GM12865 (cell line): ENCODE results near the gene ZNF765.
A peak's percentile ranks its signal among the peaks of the same experiment; 100 is the strongest.
"Not testable (repeated sequence)": the region's sequence is repeated elsewhere in the genome, so short reads cannot be mapped to it uniquely, and the experiment has no call there.

Experiments used
- DNase-seq: peaks from one replicate; pipeline ENCODE4 v3.0.0; 2010; ENCODE audit warnings: low read depth
- H3K4me3 ChIP-seq: 2 replicates; pipeline ENCODE4 v1.5.1; 2011; ENCODE audit warnings: mild to moderate bottlenecking, low read depth, low read length, control low read depth
- TF ChIP-seq, protein P1 (sequence below): IDR thresholded peaks from 2 replicates; pipeline ENCODE4 v1.5.1; 2011; ENCODE audit warnings: low read length, control low read depth, low read depth, inconsistent platforms; ENCODE audit not compliant: insufficient read depth; ENCODE audit errors: missing control alignments

Gene ZNF765

GRCh38 chr19:53462861-53463260 is 67.9 kb downstream of the ZNF765 start:
- DNase-seq = no peak
- no peak overlapping the region for H3K4me3 ChIP-seq
- TF ChIP-seq, protein P1, sequence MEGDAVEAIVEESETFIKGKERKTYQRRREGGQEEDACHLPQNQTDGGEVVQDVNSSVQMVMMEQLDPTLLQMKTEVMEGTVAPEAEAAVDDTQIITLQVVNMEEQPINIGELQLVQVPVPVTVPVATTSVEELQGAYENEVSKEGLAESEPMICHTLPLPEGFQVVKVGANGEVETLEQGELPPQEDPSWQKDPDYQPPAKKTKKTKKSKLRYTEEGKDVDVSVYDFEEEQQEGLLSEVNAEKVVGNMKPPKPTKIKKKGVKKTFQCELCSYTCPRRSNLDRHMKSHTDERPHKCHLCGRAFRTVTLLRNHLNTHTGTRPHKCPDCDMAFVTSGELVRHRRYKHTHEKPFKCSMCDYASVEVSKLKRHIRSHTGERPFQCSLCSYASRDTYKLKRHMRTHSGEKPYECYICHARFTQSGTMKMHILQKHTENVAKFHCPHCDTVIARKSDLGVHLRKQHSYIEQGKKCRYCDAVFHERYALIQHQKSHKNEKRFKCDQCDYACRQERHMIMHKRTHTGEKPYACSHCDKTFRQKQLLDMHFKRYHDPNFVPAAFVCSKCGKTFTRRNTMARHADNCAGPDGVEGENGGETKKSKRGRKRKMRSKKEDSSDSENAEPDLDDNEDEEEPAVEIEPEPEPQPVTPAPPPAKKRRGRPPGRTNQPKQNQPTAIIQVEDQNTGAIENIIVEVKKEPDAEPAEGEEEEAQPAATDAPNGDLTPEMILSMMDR = no peak

- DNase-seq = no peak
- no peak overlapping the region for H3K4me3 ChIP-seq
- TF ChIP-seq, protein P1 = no peak
These were observed 68.3 kb downstream of the ZNF765 start for GRCh38 chr19:53463263-53463662.

DNA sequence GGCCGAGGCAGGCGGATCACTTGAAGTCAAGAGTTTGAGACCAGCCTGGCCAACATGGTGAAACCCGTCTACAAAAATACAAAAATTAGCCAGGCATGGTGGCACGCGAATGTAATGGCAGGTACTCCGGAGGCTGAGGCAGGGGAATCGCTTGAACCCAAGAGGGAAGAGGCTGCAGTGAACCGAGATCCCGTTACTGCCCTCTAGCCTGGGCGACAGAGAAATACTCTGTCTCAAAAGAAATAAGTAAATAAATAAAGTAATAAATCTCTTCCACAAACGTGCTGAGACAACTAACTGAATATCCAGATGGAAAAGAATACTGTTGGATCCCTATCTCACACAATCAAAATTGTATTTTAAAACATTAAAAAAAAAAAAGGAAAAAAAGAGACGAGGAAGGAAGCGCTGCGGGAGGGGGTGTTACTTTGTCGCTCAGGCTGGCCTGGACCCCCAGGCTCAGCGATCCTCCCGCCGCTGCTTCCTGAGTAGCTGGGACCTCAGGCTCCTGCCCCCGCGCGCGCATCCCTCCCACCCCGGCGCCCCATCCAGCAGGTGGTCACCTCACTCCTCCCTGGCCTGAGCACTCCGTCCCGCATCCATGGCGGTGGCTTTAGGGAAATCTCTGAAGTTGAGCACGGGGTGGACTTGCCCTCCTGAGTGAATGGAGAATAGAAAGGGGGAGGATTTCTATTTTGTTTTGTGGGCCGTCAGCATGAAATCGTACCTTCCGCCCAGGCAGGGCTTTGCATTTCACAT is 72.0 kb downstream of the ZNF765 start:
- H3K4me3 ChIP-seq = peak overlapping the region; percentile 75
- DNase-seq = no peak
- TF ChIP-seq, protein P1 = no peak

GRCh38 chr19:53467485-53468262 is 72.7 kb downstream of the ZNF765 start, which contains the start of gene ZNF813:
Gene ZNF813, plus strand, starts transcription at chr19:53467733. Its CDS starts 16,090 bp downstream, at chr19:53483823.
- H3K4me3 ChIP-seq = peak within 1 kb of the TSS; percentile 75
- DNase-seq = peak; percentile 92
- TF ChIP-seq, protein P1 = no peak

- DNase-seq, H3K4me3 ChIP-seq: not testable (repeated sequence)
These were observed 73.7 kb downstream of the ZNF765 start for GRCh38 chr19:53468628-53469027.

DNA sequence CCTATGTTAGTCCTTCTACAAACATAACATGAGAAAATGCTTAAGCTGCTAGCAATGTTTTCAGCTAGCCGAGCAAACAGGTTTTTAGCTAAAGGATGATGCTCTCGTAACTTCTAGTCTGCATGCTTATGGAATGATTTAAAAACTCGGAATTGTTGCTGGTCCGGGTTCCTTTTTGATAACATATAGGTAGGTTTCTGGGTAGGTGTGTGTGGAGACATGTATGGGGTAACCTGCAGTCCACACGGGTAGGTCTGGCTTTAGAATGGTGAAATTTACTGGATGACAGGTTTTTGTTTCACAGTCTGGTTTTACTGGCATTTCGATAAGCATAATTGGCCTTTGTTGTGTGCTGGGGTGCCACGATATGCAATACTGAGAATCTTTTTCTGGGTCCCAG is 77.0 kb downstream of the ZNF765 start:
- no peak for DNase-seq
- TF ChIP-seq, protein P1 = no peak
- no peak overlapping the region for H3K4me3 ChIP-seq

DNA sequence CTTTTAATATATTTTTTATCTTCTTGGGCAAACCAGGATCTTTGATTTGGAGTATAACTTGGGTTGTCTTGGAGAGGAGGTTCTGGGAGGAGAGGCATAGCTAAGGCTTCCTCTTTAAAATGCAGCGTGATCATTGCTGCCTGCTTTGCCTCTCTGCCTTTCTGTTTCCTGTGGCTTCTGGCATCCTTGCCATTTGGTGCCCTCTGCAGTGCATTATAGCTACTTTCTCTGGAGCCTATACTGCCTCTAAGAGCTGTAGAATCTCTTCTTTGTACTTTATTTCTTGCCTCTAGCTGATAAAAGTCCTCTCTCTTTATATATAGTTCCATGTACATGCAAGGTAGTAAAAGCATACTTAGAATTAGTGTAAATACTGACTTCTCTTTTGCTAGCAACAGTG is 79.9 kb downstream of the ZNF765 start:
- DNase-seq, H3K4me3 ChIP-seq: not testable (repeated sequence)

DNA sequence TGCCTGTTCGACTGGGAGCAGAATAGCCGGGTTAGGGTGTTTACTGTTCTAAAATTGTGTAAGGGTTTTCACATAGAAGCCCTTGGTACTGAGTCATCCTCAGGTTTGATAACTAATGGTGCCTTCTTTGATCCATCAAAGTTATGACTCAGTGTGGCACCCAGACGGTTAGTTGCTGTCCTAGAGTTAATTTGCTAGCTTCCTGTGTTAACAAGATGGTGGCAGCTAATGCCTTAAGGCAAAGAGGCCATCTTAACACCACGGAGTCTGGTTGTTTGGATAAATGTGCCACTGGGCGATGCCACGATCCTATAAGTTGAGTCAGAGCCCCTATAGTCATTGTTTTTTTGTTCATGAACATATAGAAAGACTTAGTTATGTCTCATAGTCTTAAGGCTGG is 80.5 kb downstream of the ZNF765 start:
- DNase-seq, H3K4me3 ChIP-seq: not testable (repeated sequence)
